HG02870 (cell line): ENCODE results near the gene EN1.

ENCODE experiments used
- ATAC-seq: cut with Tn5 transposase; IDR thresholded peaks from one replicate; pipeline ENCODE4 v1.9.1; 2021; ENCODE audit warnings: mild to moderate bottlenecking, moderate library complexity; ENCODE audit not compliant: unreplicated experiment

Gene EN1

GRCh38 chr2:118844261-118845004, 3.0 kb downstream of the EN1 start:
- ATAC-seq: no peak

- ATAC-seq: no peak
Measured at GRCh38 chr2:118843483-118844132, 3.8 kb downstream of the EN1 start.

DNA sequence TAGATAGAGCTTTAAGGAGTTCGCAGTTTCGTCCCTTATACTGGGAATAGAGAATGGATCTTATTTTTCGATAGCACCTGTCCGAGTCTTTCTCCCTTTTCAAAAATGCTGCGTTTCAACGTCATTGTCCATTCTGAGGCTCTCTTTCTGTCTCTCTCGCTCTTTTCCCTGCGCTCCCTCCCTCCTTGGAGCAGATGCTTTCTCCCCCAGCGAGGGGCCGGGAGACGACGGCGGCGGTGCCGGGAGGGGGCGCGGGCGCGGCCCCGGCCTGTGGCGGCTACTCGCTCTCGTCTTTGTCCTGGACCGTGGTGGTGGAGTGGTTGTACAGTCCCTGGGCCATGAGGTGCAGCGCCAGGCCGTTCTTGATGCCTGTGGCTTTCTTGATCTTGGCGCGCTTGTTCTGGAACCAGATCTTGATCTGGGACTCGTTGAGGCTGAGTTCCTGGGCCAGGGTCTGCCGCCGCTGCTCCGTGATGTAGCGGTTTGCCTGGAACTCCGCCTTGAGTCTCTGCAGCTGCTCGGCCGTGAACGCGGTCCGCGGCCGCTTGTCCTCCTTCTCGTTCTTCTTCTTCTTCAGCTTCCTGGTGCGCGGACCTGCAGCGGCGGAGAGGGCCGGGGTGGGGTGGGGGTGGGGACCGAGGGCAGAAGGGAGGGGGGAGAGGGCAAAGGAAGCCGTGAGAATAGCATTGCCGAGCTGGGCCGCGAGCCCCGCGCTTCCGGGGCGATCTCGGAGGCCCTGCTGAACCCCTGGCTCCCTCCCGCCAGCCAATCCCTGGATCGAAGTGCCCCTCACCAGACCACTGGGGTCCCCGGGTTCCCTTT, 4.6 kb downstream of the EN1 start:
- ATAC-seq: no peak

DNA sequence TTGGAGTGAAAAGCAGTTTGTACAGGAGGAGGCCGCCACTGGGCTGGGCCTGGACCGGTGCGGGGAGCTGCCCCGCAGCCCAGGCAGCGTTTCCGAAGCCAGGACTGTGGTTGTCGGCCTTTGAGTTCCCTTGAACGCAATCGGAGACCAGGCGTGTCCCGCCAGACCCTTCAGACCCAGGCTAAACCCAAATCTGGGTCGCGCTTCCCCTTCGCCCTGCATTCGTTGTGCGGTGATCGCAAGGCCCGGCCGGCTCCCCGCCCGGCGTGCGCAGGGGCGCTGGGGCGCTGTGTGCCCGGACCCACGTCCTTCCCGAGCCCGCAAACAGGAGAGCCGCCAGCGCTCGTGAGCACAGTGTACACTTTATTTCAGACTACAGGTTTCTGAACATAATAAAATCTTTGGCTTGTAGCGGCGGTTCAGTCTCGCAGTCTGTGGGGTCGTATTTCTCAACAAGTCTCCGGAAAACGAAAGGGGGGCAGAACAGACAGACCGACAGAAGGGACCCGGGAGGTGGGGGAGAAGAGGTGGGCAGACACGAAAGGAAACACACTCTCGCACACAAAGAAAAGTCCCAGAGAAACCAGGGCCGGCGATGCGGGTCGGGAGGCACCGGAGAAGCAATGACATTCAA, 5.5 kb downstream of the EN1 start:
- ATAC-seq: no peak

DNA sequence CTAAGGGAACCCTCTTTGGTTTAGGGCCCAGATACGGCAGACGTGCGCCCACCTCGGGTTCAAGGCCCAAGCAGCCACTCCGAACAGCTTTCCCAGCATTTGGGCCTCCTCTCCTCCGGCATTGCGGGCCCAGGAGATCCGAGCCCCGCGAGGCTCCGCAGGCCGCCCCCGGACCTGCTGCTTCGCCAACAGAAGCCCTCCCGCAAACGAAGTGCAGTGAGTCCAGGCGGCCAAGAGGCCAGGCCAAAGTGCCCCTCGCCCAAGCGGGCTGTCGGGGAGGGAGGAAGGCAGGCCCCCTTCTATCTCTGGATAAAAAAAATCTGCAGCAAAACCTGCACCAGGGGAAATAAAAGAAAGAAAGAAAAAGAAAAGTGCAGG, 6.0 kb downstream of the EN1 start:
- no peak for ATAC-seq

- no peak for ATAC-seq
Measured at GRCh38 chr2:118838741-118839455, 8.6 kb downstream of the EN1 start.

DNA sequence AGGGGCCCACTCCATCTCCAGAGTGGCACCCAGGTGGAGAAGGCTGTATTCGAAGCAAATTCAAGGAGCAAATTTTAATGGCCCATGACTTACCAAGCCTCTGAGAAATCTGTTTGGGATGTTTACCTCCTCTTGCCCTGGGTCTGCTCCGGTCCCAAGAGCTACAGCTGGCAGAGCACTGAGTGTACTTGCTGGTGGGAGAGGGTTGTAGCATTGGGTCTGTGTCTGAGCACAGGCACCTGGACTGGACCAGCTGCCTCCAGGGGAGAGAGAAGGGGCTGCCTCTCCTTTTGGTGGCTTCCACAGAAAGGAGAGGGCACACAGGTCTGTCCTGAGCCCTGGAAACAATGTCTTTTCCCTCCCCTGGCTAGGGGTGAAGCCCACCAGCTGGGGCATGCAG, 9.8 kb downstream of the EN1 start:
- ATAC-seq: no peak

GRCh38 chr2:118837067-118837466, 10.4 kb downstream of the EN1 start:
- no peak for ATAC-seq

- ATAC-seq: no peak
Measured at GRCh38 chr2:118836411-118836930, 11.0 kb downstream of the EN1 start.

DNA sequence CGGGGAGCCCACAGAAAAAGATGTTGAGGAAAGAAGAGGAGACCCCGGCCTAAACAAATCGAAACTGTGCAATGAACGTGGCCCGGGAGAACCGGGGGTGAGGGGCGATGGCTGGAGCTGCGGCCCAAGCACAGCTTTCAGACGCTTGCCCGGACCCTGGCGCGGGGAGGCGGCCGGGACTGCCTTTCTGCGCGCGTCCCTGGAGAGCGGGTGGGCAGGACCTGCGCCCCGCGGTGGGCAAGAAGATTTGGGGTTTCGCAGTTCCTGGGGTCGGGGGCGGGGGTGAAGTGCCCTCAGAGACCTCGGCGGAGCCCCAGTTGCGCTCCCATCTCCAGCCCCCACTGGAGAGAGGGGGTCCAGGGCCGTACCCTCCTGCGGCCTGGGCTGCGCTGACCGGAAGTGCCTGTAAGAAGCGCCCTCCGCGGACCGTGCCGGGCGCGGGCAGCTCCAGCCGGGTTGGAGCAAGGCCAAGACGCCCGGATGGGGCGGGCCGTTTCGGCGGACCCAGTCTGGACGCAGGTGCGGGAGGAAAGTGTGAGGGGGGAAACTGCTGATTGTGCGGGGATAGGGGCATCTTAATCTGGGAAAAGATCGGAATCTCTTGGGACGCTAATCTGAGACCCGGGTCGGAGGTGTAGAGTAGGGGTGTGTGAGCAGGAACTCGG, 11.6 kb downstream of the EN1 start:
- ATAC-seq: no peak

DNA sequence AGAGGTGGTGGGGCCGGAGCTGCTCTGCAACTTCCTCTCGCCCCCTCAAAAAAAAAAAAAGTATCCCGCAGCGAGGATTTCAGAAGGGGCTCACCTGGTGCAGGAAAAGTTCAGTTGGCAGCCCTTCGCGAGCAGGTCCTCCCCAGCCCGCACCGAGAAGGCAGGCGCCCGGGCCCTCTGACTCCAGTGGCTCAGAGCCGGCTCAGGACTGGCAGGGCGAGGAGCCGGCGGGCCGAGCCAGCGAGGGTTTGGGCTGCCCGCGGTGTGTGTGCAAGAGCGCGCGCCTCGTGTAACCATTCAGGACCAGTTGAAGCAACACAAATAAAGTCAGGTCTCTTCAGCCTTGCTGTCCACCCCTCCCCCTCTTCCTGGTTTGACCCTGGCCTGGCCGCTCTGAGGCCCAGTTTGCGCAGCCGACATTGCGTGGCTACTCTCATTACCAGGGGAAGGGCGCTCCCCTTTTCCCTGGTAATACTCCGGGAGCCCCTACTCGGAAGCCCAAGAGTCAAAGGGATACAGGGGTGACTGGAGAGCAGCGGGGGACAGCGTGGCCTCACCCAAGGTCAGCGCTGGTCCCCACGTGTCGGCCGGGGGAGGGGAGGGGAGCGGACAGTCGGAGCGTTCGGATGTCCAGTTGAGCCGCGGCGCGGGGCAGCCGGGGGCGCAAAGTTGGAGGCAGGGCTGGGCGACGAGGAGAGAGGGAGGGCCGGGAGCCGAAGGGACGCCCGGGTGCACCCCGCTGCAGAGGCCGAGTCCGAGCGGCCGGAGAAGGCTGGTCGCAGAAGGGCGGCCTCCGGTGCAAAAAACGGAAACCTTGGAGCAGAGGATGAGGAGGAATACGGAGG, 12.3 kb downstream of the EN1 start:
- ATAC-seq: no peak

DNA sequence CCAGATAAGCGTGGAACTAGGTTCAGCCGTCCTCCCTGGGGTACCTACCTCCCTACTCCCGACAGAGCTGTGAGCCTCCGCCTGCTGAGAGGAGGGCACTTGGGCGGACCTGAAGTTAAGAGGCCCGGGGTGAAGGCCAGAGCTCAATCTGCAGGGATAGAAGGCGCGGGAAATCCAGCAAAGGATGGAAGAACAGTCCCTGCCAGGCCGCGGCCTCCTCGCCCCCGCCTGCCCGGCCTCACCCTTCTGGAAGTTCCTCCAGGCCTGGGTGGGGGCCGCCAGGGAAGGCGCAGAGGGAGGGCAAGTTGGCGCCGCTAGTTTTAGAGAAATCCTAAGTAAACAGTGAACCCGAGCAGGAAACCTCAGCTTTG, 13.0 kb downstream of the EN1 start:
- ATAC-seq: no peak

DNA sequence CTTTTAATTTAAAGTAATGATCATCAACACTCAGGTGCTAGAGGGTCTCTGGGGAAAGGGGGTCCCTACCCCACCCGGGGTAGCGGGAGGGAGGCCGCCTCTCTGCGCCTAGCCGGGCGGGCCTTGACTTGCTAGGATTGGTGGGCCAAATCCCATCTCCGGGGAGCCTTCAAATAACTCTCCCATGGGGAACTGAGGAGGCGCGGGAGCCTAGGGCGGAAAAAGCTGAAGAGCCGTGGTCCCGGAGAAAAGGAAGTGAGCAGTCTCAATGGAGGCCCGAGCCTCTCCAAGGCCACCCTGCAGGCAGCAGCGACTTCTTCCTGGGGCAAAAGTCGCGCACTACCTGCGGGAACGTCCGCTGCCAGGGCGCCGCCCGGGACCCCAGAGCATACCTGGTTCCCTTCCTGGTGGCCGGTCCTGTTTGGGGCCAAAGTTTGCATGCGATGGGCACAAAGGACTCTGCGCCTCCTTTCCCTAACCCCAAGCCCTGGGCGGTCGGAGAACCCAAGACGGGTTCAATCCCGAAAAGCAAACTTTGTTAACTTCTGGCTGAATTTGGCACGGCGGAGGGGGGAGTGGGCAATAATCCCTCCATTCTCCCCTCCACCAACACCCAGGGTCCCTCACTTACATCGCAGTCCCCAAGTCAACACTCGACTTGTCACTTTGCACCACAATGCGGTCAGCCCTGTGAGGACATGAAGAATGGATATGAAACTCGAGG, 13.6 kb downstream of the EN1 start:
- ATAC-seq: no peak

GRCh38 chr2:118832791-118833715, 14.4 kb downstream of the EN1 start:
- no peak for ATAC-seq

DNA sequence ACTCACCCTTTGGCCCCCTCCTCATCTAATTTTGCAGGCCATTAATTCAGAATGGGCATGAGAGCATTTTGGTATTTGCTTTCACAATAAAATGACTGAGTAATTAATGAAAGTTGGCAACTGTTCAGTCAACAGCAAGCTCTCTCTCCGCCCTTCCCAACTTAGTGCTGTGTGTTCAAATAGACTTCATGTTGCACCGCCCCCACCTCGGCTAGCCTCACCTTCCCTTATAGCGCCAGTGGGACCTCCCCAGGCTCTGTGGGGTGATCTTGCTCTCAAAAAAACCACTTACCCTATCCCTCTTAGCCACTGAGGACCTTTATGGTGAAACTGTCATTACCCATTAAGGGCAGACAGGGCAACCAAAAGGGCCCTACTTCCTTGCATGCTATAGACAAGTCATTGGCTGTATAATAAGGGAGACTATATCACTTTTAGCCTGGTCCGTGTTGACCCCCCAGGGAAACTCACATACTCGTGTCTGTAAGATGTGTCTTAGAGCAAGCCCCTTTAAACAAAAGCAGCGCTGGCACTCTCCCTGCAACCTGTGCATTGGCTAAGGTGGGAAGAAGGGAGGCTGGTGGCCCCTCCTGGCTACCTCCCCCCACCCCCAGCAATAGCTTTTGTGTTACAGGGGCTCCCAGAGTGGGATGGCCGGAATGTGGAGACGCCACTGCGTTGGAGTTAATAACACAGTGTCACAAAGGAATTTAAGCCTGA, 15.2 kb downstream of the EN1 start:
- no peak for ATAC-seq

DNA sequence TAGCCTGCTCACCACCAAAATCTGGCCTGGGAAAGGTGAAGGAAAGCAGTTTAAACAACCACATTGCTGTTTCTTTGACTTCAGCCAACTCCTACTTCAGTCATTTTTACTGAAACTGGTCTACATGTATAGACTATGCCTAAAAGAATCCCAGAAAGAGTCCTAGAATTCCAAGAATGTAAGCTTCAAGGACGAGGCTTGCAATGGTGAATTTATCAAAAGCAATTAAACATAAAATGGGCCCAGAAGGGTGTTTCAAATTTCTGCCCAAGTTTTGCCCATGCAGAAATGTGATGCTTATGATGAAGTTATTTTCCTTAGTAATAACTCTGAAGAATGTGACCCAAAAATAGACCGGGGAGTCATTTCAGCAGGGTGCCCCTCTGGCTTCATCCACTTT, 16.6 kb downstream of the EN1 start:
- no peak for ATAC-seq

GRCh38 chr2:118830118-118830517, 17.3 kb downstream of the EN1 start:
- ATAC-seq: no peak
